ENCODE data around the gene ASAP2. TPM values are rescaled to one million over a fixed set of nuclear protein-coding genes. Genes with fewer than 3 reads are reported as not detected.
A peak's percentile ranks its signal among the peaks of the same experiment; 100 is the strongest.

The ASAP2 gene
- polyA plus RNA-seq, 1 experiment, result 30.0 TPM

- Histone ChIP-seq H3K4me3 (ENCODE audit: low read depth, low read length) (no peak overlapping the region), H3K27ac (ENCODE audit: low read depth, low read length) (peak overlapping the region; percentile 33), H3K9me3 (ENCODE audit: control insufficient read depth, insufficient read depth, low read length) (no peaks in the 10 kb centered on the region), H3K27me3 (ENCODE audit: control insufficient read depth, insufficient read depth, low read length) (no peaks in the 10 kb centered on the region)
- ChIA-PET POLR2A (interaction anchor here (0.5 to 0.7 kb wide), 4 partner anchors 54 to 128 kb away, joined by 3 to 5 read pairs (median 3); no protein-coding TSS in a partner anchor), CTCF (interaction anchor here (0.6 to 2.7 kb wide), 21 partner anchors 10 to 328 kb away, joined by 3 to 23 read pairs (median 4); no protein-coding TSS in a partner anchor)
- TF ChIP-seq, protein P1, sequence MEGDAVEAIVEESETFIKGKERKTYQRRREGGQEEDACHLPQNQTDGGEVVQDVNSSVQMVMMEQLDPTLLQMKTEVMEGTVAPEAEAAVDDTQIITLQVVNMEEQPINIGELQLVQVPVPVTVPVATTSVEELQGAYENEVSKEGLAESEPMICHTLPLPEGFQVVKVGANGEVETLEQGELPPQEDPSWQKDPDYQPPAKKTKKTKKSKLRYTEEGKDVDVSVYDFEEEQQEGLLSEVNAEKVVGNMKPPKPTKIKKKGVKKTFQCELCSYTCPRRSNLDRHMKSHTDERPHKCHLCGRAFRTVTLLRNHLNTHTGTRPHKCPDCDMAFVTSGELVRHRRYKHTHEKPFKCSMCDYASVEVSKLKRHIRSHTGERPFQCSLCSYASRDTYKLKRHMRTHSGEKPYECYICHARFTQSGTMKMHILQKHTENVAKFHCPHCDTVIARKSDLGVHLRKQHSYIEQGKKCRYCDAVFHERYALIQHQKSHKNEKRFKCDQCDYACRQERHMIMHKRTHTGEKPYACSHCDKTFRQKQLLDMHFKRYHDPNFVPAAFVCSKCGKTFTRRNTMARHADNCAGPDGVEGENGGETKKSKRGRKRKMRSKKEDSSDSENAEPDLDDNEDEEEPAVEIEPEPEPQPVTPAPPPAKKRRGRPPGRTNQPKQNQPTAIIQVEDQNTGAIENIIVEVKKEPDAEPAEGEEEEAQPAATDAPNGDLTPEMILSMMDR (IDR thresholded peaks at IDR 0.05; ENCODE audit: low read depth, low read length), result peak; percentile 84
- DNase-seq (ENCODE audit: low read depth, low spot score), result peak; percentile 70
Observed at GRCh38 chr2:9333591-9334171, 127.1 kb downstream of the ASAP2 start.

DNA sequence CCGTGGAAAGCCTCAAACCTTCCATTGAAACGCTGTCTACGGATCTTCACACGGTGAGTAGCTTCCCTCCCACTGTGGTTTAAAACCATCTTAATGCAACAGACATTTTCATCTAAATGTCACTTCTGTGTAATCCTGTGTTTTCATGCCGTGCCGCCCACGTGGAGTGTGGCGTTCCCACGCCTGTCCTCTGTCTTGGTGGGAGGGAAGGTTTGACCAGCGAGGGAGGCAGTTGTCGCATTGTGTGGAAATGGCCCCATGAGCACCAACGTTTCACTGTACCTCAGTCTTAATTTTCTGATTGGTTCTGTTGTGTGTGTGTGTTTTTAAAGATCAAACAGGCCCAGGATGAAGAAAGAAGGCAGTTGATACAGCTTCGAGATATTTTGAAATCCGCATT is 128.1 kb downstream of the ASAP2 start:
- Histone ChIP-seq H3K27ac (ENCODE audit: low read depth, low read length) (no peak overlapping the region), H3K27me3 (ENCODE audit: control insufficient read depth, insufficient read depth, low read length) (no peaks in the 10 kb centered on the region), H3K9me3 (ENCODE audit: control insufficient read depth, insufficient read depth, low read length) (no peaks in the 10 kb centered on the region), H3K4me3 (ENCODE audit: low read depth, low read length) (no peak overlapping the region)
- POLR2A ChIA-PET, result no interaction called here
- TF ChIP-seq, protein P1 (IDR thresholded peaks at IDR 0.05; ENCODE audit: low read depth, low read length), result no peak
- DNase-seq (ENCODE audit: low read depth, low spot score), result no peak
- CTCF ChIA-PET, result interaction anchor here (0.6 to 2.4 kb wide), 6 partner anchors 9 to 780 kb away, joined by 3 to 17 read pairs (median 4); no protein-coding TSS in a partner anchor

DNA sequence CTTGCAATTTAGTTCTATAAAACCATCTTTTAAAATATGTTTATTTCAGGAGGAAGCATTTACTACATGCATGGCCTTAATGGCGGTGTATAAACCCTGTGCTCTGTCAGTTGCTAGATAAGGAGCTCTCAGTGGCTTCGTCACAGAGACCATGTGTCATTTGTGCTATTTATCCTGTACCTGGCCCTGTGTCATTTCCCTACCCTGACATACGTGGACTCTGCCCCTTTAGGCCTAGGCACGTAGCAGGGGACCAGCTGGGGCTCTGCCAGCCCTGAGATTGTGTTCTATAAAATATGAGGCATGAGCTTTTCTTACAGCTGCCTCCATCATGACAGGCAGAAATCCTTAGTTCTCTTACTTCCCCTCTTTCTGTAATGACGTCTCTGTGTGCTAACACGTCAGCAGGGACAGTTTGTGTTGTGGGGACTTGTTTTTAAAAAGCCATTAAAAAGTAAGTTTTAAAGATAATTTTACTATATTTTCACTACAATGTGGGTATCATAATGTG is 128.8 kb downstream of the ASAP2 start:
- CTCF ChIA-PET, result interaction anchor here (0.5 to 2.2 kb wide), 7 partner anchors 36 to 193 kb away, joined by 3 to 11 read pairs (median 3); no protein-coding TSS in a partner anchor
- TF ChIP-seq, protein P1 (IDR thresholded peaks at IDR 0.05; ENCODE audit: low read depth, low read length), result no peak
- Histone ChIP-seq H3K27ac (ENCODE audit: low read depth, low read length) (no peak overlapping the region), H3K9me3 (ENCODE audit: control insufficient read depth, insufficient read depth, low read length) (no peaks in the 10 kb centered on the region), H3K4me3 (ENCODE audit: low read depth, low read length) (no peak overlapping the region), H3K27me3 (ENCODE audit: control insufficient read depth, insufficient read depth, low read length) (no peaks in the 10 kb centered on the region)
- no peak for DNase-seq (ENCODE audit: low read depth, low spot score)
- POLR2A ChIA-PET, result no interaction called here

DNA sequence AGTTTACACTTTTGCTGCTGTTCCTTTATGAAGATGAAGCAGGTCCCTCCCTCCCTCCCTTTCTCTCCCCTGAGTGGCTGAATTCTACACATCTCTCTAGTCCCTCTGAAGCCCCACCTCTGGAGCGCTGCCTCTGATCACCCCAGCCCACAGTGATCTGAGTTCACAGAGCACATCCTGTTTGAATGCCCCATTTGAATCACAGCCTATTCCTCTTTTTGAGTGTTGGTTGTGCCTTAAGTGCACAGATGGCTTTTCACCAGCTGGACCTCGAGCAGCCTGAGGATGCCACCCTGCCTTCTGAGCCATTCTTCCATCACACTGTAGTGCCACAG is 129.6 kb downstream of the ASAP2 start:
- ChIA-PET POLR2A (no interaction called here), CTCF (no interaction called here)
- TF ChIP-seq, protein P1 (IDR thresholded peaks at IDR 0.05; ENCODE audit: low read depth, low read length), result no peak
- no peaks in the 10 kb centered on the region for H3K9me3 ChIP-seq (ENCODE audit: control insufficient read depth, insufficient read depth, low read length)
- H3K27ac ChIP-seq (ENCODE audit: low read depth, low read length), result peak overlapping the region; percentile 77
- H3K4me3 ChIP-seq (ENCODE audit: low read depth, low read length), result no peak overlapping the region
- DNase-seq (ENCODE audit: low read depth, low spot score), result no peak
- no peaks in the 10 kb centered on the region for H3K27me3 ChIP-seq (ENCODE audit: control insufficient read depth, insufficient read depth, low read length)

GRCh38 chr2:9336576-9337314 is 130.1 kb downstream of the ASAP2 start:
- POLR2A ChIA-PET, result no interaction called here

More at GRCh38 chr2:9336576-9337314, 130.1 kb downstream of the ASAP2 start:
- CTCF ChIA-PET, result no interaction called here
- no peaks in the 10 kb centered on the region for H3K9me3 ChIP-seq (ENCODE audit: control insufficient read depth, insufficient read depth, low read length)
- DNase-seq (ENCODE audit: low read depth, low spot score), result peak; percentile 94
- H3K4me3 ChIP-seq (ENCODE audit: low read depth, low read length), result no peak overlapping the region
- TF ChIP-seq, protein P1 (IDR thresholded peaks at IDR 0.05; ENCODE audit: low read depth, low read length), result no peak
- peak overlapping the region; percentile 77 for H3K27ac ChIP-seq (ENCODE audit: low read depth, low read length)
- H3K27me3 ChIP-seq (ENCODE audit: control insufficient read depth, insufficient read depth, low read length), result no peaks in the 10 kb centered on the region
